HPDE6-E6E7 (cell line): ENCODE data around the gene MUS81.
"Not testable (repeated sequence)": the region's sequence is repeated elsewhere in the genome, so short reads cannot be mapped to it uniquely, and the experiment has no call there.

Experiments used
- DNase-seq: peaks from one replicate; pipeline ENCODE4 v3.0.0; 2011; ENCODE audit warnings: missing footprints; ENCODE audit errors: extremely low spot score

The MUS81 gene, protein sequence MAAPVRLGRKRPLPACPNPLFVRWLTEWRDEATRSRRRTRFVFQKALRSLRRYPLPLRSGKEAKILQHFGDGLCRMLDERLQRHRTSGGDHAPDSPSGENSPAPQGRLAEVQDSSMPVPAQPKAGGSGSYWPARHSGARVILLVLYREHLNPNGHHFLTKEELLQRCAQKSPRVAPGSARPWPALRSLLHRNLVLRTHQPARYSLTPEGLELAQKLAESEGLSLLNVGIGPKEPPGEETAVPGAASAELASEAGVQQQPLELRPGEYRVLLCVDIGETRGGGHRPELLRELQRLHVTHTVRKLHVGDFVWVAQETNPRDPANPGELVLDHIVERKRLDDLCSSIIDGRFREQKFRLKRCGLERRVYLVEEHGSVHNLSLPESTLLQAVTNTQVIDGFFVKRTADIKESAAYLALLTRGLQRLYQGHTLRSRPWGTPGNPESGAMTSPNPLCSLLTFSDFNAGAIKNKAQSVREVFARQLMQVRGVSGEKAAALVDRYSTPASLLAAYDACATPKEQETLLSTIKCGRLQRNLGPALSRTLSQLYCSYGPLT

GRCh38 chr11:65860278-65861164 is at the start of gene MUS81:
Gene MUS81, plus strand, starts transcription at chr11:65860433. Its CDS starts 321 bp downstream, at chr11:65860754.
- peak; percentile 92 for DNase-seq

- DNase-seq, result no peak
Observed at GRCh38 chr11:65811764-65812475, 48.3 kb upstream of the MUS81 start.

DNA sequence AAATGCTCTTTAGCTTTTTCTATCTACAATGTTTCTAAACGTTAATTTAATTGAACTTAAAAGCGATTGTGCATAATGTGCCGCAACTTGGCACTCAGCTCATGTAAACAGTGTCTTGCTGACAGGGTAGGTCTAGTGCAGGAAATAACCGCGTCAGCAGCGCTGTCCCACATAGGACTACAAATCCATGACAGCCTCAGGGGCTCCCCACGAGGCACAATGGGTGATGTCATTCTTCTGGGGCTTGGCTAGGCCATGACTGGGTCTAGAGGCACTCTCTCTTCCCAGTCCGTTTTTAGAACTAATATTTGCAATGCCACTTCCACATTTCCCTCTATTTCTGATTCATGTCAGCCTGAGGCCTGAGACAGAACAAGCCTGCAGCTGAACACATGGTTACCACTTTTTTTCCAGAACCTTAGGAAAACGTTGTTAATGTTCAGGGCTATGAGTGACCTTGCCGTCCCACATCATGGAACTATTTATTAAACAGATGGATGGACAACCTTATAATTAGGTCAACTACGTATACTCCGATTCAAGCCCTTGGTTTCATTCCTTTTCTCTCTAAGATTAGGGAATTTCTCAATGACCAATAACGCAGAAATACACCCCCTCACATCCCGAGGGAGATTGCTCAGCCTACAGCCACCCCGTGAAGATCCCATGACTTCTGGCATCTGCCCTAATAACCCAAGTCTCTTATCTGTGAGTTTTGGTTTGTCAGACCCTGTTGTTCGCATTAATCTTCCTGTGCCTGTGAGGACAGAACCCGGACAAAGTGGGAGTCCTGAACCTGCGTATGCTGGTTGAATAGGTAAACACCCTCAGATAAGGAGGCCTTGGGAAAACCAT is 45.9 kb upstream of the MUS81 start:
- DNase-seq, result no peak

DNA sequence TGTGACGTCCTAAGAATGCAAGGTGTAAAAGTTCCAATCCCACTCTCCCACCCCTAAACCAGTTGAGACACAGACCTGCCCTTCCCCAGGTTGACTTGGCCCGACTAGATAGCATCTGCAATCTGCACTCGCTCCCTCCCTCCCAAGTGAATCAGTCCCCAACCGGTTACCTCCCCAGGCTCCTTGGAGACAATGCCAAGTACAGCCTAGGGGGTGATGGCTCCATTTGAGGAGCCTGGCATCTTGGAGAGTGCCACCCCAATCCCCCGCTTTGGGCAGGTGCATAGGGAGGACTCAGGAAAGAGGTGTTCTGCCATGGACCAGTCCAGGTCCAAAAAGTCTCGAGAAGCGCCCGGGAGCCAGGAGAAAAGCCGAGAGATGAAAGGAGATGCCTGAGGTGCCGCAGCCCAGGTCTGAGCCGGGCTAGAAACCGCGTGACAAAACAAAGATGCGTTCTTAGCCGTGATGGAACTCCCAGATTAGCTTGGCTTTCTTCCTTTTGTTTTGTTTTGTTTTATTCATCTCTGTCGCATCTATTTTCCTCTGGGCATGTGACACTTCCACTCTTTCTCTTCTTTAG is 45.2 kb upstream of the MUS81 start:
- DNase-seq, result no peak

DNA sequence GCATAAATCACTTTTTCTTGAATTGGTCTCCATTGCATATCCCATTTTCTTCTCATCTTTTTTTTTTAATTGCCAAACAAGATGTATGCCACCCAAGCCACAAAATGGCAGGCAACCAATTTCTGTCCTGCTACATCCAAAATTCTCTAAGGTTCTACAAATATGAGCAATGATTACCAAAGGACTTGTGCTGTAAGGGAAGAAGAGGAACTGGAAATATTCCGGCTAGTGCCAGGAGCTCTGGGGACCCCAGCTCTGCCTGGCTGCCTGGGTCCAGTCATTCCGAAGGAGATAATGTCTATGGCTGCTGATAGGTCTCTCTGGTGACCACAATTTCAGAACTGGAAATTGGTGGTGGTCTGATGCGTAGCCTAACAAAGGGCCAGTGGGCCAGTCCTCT is 43.5 kb upstream of the MUS81 start:
- DNase-seq, result no peak

DNA sequence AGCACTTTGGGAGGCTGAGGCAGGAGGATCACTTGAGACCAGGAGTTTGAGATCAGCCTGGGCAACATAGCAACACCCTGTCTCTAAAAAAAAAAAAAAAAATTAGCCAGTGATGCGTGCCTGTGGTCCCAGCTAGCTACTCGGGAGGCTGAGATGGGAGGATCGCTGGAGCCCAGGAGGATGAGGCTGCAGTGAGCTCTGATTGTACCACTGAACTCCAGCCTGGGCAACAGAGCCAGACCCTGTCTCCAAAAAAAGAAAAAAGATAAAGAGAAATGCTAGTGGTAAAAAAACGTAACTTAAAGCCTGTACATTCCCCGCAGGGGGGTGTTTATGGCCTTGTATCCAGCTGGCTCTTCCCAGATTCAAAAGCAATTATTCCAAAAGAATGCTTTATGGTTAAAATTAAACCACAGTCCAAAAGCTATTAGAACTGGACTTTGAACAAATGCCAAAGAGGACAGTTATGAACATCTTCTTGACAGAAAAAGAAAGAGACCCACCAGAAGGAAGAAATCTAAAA is 42.9 kb upstream of the MUS81 start:
- DNase-seq, result no peak

DNA sequence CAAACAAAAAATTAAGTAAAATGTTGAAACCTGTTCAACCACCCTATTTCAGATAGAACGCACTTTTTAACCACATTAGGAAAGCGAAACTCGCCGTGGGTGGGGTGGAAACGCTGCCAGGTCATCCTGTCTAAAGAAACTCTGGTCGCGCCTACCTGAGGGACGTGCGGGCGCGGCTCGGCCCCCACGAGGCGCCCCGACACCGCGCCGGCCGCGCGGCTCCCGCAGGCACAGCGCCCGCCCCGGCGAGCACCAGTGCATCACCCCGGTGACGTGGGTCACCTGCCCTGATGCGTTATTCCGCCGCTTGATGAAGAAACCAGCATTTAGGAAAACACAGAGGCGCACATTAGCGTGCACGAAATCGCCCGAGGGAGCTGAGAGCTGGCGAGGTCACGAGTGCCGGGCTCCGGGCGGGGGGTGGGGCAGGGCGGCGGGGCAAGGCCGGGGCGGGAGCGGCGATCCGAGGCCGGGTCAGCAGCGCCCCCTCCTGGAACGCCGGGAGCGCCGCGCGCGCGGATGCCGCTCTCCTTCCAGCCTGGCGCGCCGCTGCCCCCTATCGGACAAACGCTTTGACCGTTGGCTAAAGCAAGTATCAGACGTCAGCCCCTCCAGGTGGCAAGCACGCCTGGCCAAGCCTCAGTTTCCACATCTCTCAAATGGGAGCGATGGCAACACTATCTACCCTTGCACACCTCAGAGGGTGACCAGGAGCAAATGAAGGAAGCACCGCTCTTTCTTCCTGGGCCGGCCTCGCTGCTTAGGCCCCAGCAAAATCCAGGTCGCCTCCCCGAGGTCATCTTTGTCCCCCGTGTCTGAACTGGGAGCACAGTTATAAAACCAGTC is 42.2 kb upstream of the MUS81 start:
- DNase-seq, result peak; percentile 81

DNA sequence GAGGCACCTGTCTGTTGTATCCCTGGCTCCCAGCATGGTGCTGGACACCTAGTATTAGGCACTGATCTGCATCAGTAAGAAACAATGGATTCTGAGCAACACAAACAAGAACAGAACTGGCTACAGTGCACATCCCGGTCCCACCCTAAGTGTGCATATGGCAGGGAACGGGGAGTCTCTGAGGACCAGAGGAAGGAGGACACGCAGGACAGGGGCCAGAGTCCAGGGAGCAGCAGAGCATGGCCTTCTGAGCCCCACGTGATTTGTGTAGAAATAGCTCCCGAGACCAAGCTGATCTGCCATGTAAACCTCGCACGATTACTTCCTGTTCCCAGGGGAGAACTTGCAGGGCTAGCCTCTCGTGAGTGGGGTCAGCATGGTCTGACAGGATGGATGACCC is 39.1 kb upstream of the MUS81 start:
- no peak for DNase-seq

DNA sequence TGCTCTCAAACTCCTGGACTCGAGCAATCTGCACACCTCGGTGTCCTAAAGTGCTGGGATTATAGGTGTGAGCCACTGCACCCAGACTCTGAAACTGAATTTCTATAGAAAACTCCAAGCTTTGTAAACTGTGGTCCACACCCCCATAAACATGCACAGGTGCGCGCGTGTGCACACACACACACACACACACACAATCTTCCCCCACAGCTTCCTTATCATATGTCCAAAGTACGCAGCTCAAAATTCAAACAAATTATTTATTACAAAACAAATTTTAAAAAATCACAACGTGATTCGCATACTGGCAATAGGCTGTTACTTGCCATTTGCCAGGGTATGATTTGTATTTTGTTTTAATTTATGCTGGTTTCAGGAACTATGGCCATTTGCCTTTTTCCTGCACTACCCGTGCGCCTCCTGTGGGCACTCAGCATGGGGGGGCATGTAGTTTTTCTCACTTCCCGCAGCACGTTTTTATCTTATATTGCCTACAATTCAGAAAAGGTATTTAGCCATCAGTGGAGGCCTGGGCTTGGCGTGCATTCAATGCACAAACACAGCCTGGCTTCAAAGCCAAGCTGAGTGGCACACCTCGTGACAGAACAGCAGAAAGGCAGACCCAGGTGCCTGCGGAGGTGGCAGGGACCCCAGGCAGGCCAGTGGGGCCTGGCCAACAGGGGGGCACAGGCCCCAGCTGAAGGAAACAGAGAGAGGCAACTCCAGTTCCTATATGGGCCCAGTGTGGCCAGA is 37.3 kb upstream of the MUS81 start:
- DNase-seq, result no peak

DNA sequence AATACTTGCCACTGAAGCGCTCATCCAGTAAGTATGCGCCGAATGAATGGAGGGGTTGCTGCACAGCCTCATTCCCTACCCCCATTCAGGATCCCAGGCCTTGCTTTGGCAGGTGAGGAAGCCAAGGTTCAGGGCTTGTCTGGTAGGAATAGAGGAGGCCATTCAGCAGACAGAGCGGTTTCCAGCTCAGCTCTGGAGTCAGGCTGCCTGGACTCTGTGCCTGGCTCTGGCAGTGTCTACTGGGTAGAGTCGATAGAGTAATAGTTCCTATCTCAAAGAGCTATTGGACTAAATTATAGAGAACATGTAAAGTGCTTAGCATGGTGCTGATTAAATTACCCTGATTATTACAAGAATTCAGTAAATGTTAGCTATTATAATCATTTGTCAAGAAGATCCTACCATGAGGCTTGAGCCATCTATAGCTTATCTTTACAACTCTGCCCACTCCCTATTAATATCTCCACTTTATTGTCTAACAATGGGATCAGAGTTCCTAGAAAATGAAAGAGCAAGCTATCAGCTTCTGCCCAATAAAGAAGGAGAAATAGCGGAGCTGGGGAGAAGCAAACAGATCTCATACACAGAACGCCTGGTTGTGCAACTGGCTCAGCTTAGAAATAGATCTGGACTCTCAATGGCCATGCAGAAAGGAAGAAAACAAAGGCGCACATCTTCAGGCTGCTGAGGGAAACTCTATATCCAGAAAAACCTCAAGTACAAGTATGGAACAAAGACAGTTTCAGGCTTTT is 33.1 kb upstream of the MUS81 start:
- DNase-seq, result no peak

- DNase-seq, result no peak
Observed at GRCh38 chr11:65829459-65829858, 30.8 kb upstream of the MUS81 start.

GRCh38 chr11:65832231-65832630 is 28.0 kb upstream of the MUS81 start:
- DNase-seq, result not testable (repeated sequence)

DNA sequence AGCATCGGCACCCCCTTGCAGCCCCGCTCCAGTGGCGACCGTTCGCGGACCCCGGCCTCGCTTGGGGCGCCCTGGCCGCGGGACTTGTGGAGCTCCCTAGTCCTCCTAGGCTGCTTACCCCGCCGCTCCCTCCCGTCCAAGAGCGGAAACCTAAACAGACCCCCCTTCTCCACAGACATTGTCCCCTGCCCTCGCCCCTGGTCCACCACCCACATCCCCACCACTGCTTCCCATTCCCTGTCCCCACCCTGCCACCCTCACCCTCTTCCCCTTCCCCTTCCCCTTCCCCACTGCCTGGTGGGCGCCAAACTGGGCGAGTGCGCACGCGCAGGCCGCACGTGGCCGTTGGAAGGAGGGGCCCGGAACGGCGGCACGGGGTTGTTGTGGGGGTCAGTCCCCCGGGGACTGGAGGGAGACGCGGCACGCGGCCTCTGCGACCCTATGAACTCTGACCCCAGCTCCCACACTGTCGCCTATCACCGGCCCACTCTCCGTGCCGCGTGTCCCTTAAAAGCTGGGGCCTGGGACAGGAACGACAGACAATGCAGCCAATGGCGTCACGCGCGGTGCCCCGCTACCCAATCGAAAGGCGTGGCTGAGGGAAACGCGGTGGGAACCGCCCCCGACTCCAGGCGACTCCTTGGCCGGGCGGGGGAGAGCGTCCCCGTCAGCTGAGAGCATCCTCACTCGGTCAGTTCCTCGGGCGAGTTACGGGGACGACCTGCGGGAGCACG is 26.8 kb upstream of the MUS81 start, which contains the start of gene SNX32:
SNX32 (plus strand) TSS at position 667 of the 734 bp plus-strand sequence. CDS start 103 bp downstream, outside the sequence.
- peak; percentile 86 for DNase-seq

DNA sequence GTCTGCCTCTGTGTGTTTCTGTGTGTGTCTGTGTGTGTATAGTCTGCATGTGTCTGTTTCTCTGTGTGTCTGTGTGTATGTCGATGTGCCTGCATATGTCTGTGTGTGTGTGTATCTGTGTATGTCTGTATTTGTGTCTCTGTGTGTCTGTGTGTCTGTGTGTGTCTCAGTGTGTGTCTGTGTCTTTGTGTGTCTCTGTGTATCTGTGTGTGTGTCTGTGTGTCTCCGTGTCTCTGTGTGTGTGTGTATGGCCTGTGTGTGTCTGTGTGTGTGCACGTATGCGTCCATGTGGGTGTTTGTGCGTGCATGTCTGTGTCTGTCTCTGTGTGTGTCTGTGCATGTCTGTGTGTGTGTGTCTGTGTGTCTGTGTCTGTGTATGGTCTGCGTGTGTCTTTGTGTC is 26.0 kb upstream of the MUS81 start:
- no peak for DNase-seq

DNA sequence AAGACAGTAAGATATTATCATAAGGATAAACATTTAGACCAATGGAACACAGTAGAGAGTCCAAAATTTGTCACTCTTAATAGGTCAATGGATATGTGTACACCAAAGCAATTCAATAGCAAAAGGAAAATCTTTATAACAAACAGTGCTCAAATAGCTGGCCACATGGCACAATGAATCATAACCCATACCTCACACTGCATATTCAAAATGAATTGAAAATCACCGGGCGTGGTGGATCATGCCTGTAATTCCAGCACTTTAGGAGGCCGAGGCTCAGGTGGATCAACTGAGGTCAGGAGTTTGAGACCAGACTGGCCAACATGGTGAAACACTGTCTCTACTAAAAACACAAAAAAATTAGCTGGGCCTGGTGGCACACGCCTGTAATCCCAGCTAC is 18.1 kb upstream of the MUS81 start:
- no peak for DNase-seq

- DNase-seq, result no peak
Observed at GRCh38 chr11:65843811-65844210, 16.4 kb upstream of the MUS81 start.
